ENCODE measurements around the gene RFWD3. TPM values are rescaled to one million over a fixed set of nuclear protein-coding genes. Genes with fewer than 3 reads are reported as not detected.

Gene RFWD3
- total and polyA plus RNA-seq, 2 of the 8 experiments (the other 6 are each of a cell fraction or from before 2014, with no cell fraction given) = 67.1 to 114 TPM

DNA sequence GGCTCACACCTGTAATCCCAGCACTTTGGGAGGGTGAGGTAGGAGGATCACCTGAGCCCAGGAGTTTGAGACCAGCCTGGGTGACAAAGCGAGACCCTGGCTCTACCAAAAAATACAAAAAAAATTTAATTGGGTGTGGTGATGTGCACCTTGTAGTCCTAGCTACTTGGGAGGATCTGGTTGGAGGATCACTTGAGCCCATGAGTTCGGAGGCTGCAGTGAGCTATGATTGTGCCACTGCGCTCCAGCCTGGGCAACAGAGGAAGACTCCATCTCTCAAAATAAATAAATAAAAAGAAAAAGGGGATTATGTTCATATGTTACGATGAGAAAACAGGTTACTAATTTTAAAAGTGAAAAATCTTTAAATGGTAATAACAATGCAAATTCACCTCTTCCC, 33.0 kb upstream of the RFWD3 start (continued):
- TF ChIP-seq CHD7 (IDR thresholded peaks at IDR 0.05; ENCODE audit: insufficient replicate concordance, low read length) (no peak), NANOG (IDR thresholded peaks at IDR 0.05; ENCODE audit: insufficient read depth, low read depth, low read length, poor library complexity, severe bottlenecking) (no peak), YY1 (IDR thresholded peaks at IDR 0.05; ENCODE audit: low read depth, low read length) (no peak), CTBP2 (IDR thresholded peaks at IDR 0.05; ENCODE audit: borderline replicate concordance, insufficient read depth, insufficient read length, low read length) (no peak), ZNF274 (IDR thresholded peaks at IDR 0.05; ENCODE audit: borderline replicate concordance, extremely low read depth, low read length) (no peak), GTF2F1 (IDR thresholded peaks at IDR 0.05; ENCODE audit: borderline replicate concordance, low read depth, low read length) (no peak), SIN3A (conservative IDR thresholded peaks at IDR 0.05 in 1 of 2, IDR thresholded peaks at IDR 0.05 in 1 of 2; ENCODE audit: low read depth in 1 of 2, low read length in 2 of 2) (no peak), PHF8 (conservative IDR thresholded peaks at IDR 0.05; ENCODE audit: low read depth, low read length) (no peak)
- TF ChIP-seq, protein P1, sequence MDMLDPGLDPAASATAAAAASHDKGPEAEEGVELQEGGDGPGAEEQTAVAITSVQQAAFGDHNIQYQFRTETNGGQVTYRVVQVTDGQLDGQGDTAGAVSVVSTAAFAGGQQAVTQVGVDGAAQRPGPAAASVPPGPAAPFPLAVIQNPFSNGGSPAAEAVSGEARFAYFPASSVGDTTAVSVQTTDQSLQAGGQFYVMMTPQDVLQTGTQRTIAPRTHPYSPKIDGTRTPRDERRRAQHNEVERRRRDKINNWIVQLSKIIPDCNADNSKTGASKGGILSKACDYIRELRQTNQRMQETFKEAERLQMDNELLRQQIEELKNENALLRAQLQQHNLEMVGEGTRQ (IDR thresholded peaks at IDR 0.05; ENCODE audit: low read length) = no peak

All from H1 (cell line).